CD4-positive, alpha-beta T cell treated with Interleukin-6 at 100 ng/mL for 8 hours (primary cell): Measurements from ENCODE around the gene RTN4.
A peak's percentile ranks its signal among the peaks of the same experiment; 100 is the strongest.
"Not testable (repeated sequence)": the region's sequence is repeated elsewhere in the genome, so short reads cannot be mapped to it uniquely, and the experiment has no call there.

Experiments used
- DNase-seq: peaks from one replicate; pipeline ENCODE4 v3.0.0-alpha.2; 2020; ENCODE audit warnings: mixed read lengths, low spot score

RTN4 gene

DNA sequence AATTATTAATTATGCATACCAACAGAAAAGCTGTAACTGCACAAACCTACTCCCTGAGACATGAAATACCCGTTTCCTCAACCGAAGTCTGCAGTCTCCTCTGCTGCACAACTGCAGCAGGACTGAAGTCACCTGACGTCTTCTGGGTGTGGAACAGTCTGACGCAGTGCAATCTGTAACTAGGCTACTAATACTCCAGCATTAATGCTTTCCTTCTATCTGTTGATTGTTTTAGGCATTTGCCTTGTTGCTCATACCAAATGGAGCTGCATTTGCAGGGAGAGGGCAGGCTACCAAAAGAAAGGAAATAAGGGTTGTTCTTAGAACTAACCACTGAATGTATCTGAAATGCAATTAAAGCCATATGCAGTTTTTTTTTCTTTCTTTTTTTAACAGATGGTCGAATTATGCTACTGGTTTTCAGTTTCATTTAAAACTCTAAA, 40.1 kb downstream of the RTN4 start:
- DNase-seq: peak; percentile 52

DNA sequence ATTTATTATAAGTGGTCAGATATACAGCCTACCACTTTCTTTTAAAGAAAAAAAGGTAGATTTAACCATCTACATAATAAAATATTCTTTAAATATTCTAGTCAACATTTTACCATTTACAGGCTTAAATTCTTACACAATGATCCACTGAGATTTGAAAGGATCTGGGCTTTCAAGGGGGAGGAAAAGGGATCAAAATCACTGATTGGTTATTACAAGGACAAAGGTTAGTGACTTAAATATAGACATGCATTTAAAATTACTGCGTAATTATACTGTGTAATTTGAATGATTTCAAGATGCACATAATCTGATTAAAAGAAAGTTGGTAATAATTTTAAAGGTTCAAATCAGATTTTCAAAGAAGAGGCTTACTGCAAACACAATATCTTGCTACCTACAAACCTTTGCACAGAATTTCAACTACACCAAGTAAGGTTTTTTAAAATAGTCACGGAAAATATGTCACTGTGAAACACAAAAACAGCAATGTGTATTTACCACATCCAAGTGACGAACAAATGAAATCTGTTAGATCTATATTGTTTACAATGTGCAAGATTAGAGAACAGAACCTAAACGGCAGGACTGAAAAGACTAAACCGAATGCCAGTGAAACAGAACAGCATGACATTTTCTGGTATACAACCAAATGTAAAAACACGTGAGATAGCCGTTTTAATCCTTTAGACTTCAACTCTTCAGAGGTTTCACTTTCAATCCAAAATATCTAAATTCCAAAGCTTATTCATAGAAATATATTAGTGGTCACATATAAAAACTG, 40.8 kb downstream of the RTN4 start:
- DNase-seq: no peak

GRCh38 chr2:55006306-55006705, 43.9 kb downstream of the RTN4 start:
- DNase-seq: no peak

DNA sequence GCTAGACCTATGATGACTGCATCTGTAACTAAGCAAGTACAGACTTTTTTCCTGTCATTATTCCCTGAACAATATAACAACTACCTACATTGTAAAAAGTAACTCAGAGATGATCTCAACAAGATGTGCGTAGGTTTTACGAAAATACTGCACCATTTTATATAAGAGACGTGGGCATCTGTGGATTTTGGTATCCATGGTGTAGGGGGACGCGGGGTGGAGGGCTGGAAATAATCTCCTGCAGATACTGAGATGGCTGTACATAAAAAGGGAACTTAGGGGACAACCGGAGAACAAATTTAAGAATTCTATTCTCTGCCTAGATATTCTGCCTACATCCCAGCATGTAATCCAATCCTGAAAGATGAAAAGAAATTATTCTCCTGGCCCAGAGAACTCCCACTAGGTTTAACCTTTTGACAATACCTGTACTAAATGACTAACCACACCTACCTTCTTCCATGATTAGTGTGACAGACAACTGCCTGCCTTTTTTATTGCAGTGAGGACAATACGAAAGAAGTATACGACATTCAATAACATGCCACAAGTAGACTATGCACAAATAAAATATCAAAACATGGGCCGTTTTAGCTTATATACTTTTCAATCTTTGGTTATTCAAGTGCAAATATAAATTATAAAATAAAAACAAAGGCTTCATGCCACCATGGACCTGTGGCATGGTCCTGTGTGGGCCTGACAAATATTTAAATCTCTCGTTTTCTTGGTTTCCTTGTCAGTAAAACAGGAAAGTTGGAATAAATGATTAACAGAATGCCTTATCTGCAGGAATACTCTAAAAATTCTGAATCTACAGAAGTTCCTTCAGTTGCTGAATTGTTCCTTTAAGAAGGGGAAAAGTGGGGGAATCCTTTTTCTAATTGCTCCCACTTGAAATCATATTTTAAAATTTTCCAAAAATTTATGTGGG, 46.3 kb downstream of the RTN4 start:
- no peak for DNase-seq

GRCh38 chr2:55001716-55002115, 48.5 kb downstream of the RTN4 start:
- DNase-seq: no peak

GRCh38 chr2:55000341-55000740, 49.9 kb downstream of the RTN4 start:
- no peak for DNase-seq

DNA sequence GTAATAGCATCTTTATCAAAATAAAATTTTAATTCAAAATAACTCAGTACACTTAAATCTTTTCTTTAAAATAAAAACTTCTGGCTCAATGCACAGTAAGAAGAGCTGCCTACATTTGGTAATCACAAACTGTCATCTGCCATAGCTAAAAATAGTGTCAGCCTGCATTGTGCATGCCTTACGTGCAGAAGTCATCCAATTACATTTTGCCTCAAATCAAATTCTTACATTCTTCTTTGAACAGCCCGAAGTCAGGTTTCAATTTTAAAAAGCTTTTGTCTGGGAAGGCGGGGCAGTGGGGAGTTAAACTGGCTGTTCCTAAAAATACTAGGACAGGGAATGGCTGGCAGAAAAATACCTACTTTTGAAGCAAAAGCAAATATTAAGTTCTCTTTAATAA, 51.1 kb downstream of the RTN4 start:
- no peak for DNase-seq

DNA sequence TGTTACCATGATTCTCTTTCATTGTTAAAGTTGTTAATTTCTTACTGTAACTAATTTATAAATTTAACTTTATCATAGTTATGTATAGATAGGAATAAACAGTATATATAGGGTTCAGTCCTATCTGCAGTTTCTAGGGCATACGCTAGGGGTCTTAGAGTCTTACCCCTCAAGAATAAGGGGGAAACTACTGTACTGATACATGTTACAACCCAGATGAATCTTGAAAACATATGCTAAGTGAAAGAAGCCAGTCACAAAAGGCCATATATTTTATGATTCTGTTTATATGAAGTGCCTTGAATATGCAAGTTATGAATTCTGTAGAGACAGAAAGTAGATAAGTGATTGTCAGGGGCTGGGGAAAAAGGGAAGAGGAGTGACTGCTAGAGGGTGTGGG, 52.4 kb downstream of the RTN4 start:
- no peak for DNase-seq

DNA sequence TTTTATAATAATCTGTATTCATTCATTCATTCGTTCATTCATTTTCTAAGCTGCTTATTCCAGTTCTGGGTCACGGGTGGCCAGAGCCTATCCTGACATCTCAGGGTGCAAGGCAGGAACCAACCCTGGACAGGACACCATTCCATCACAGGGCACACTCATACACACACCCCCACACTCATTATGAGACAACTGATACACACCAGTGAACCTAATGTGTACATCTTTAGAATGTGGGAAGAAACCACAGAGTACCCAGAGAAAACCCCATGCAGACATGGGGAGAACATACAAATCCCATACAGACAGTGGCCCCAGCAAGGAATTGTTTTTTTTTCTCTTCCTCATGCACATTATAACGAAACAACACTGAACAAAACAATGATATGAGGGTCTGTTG, 54.7 kb downstream of the RTN4 start:
- DNase-seq: no peak

DNA sequence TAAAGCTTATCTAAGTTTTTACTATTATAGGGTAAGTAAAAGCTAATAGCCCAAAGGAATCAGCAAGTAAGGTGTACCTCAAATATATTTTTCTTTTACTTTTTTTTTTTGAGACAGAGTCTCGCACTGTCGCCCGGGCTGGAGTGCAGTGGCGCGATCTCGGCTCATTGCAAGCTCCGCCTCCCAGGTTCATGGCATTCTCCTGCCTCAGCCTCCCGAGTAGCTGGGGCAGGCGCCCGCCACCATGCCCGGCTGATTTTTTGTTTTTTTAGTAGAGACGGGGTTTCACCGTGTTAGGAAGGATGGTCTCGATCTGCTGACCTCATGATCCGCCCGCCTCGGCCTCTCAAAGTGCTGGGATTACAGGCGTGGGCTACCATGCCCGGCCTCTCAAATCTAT, 59.6 kb downstream of the RTN4 start:
- DNase-seq: not testable (repeated sequence)

GRCh38 chr2:54988612-54989011, 61.6 kb downstream of the RTN4 start:
- no peak for DNase-seq

- DNase-seq: no peak
These were observed 64.0 kb downstream of the RTN4 start for GRCh38 chr2:54986264-54986663.

GRCh38 chr2:54984476-54984875, 65.8 kb downstream of the RTN4 start:
- DNase-seq: no peak

DNA sequence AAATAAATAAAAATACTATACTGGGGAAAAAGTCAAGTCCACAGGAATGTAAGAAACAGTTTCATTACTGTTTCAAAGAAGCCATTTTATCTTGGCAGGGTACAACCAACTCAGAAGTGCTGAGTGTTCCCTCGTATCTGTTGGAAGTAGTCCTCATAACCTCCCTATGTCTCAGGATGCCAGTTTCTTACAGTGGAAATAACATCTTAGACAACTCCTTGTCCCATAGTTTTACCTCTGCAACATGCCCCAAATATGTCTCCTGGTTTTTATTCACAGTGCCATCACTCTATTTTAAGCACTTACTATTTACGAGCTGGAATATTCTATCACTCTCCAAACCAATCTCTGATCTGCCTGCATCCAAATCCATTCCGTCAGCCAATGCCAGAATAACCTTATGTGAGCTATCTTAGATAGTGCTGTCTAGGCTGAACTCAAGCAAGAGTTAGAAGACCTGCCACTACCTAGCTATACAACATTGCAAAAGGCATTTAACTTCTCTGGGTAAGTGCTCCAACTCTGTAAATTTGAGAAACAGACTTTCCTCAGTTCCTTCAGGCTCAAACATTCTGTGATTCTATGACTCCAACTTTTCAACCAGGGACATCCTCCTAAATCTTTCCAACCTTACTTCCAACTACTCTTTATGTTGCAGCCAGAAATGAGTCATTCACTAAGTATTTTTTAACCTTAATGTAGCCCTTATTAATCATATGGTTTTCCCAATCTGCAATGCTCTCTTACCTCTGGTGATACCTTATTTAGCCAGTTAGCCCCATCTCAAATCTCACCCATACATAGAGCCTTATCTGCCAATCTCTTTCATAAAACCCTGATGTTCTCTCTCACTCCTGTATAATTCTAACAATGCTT, 66.7 kb downstream of the RTN4 start:
- DNase-seq: no peak

GRCh38 chr2:54981385-54981784, 68.9 kb downstream of the RTN4 start:
- no peak for DNase-seq

- no peak for DNase-seq
These were observed 70.8 kb downstream of the RTN4 start for GRCh38 chr2:54979321-54980044.

DNA sequence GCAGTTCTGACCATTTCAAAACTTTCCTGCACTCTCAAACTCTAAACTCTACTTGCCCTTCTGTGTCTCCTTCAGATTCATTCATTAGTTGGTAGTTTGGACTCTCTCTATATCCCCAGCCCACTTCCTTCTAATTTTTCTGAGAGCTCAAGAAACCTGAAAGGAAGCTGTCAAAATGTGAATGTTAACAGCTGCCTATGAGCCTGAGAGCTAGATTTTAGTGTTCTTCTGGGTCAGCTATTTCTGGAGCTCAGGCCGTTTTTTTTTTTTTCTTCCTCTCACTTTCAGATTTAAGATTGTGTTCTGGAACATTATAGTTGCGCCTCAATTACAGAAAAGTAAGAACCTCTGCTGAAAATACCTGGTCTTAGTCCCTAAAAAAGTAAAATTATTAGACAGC, 73.1 kb downstream of the RTN4 start:
- no peak for DNase-seq

- DNase-seq: no peak
These were observed 74.4 kb downstream of the RTN4 start for GRCh38 chr2:54975598-54976492.

GRCh38 chr2:54975175-54975574, 75.1 kb downstream of the RTN4 start:
- no peak for DNase-seq

DNA sequence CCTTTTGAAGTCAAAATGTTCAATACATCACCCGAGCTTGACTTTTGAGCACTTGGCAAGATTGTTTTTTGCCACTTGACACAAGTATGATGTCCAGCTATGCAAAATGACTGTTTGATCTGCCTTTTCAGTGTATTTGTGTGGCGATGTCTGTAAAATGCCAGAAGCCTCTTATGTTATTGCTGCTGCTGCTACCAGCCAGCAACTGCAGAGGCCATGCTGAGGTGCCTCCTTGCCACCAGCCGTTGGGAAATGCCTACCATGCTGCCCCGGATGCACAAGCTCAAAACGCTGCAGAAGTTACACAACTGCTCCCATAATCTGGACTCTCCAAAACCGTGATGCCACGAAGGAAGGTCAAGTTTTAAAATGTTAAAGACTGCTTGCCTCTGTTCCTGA, 80.3 kb downstream of the RTN4 start:
- DNase-seq: no peak
